Cerebellar cortex (tissue), 1 donor: Measurements from ENCODE around the gene OSBPL5.
A peak's percentile ranks its signal among the peaks of the same experiment; 100 is the strongest.

Experiments
- DNase-seq: peaks from one replicate; pipeline ENCODE4 v3.0.0-alpha.2; 2015; ENCODE audit warnings: low spot score

Gene OSBPL5

DNA sequence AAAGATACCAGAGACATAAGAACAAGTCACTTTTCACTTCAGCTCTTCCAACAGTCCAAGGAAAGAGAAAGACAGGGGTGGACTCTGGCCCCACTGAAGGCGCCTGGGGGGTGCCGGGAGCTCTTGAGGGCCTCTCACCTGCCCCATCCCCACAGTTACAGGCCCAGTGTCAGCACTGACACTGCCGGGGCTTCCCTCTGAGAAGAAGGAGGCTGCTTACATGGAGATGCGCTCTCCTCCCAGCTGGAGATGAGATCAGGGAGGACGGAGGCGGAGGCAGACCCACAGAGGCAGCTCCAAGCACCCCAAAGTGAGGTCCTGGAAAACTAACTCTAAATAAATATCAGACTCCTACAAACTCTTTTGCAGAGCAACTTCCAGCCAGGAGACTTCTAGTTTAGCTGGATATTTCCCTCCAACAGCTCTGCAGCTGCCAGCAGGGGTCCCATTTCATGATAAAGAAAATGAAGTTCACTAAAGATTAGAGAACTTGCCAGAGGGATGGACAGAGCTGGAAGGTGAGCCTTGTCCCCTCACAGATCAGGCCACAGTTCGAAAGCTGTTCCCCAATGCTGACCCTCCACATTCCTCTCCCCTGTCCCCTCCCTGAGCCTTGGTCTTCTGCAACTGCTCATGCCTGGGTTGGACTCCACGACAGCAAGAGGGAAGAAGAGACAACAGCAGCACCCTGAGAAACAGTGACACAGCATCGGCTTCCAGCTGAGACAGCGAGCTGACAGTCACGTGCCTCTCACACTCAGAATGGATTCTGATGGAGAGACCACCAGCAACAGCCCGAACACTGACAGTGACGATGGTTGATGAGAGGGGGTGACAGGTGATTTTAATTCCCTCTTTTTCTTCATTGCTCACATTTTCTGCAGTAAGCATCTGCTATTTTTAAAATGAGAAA is 113.7 kb downstream of the OSBPL5 start:
- no peak for DNase-seq

DNA sequence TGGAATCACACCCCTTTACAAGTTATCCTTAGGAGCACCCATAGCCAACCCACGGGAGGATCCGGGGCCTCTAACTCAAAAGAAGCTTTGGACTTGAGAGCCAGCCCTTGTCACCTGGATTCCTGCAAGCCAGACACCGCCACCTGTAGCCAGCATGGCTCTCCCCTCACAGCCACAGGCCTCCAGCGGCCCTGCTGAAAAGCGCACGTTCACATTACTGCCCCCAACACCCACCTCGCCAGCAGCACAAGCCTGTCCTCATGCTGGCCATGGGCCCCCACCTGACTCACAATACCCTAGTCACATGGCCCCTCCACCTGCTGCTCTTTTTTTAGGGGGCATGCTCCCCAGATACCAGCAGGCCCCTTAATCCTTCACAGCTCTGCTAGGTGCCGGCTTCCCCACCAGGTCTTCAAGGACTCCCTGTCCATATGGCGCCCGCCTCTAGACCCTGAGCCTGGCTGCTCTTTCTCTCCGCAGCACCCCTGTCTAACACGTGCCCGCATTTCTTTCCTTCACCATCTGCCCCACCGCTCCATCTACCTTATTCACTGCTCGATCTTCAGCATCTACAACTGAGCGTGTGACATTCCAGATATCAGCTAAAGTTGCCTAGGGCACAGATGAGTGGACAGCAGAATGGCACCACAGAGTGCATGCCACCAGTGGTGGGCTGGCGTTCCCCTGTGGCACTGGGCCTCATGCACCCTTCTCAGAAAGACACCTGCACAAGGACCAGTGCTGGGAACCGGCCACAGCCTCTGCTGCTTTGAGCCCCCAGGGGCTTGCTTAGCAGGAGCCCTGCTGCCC is 114.5 kb downstream of the OSBPL5 start:
- DNase-seq = no peak

GRCh38 chr11:3049430-3050243 is 115.5 kb downstream of the OSBPL5 start:
- no peak for DNase-seq

DNA sequence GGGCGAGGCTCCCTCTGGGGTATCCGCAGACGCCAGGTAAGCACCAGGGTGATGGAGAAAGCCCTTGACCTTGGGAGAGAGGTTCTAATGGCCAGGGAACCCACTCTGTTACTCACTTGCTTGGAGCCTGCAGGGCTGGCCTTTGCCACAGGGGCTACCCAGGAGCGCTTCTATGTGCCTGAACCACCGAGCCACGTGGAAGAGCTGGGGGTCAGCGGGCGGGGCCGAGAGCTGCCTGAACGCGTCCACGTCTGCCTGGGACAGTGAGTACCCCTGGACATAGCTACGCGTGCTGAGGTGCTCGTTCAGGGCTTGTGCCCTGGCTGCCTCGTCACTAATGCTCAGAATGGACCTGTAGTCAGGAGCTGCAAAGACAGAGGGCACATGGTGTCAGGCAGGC is 117.5 kb downstream of the OSBPL5 start:
- DNase-seq = no peak

GRCh38 chr11:3046641-3047040 is 118.5 kb downstream of the OSBPL5 start:
- DNase-seq = no peak

DNA sequence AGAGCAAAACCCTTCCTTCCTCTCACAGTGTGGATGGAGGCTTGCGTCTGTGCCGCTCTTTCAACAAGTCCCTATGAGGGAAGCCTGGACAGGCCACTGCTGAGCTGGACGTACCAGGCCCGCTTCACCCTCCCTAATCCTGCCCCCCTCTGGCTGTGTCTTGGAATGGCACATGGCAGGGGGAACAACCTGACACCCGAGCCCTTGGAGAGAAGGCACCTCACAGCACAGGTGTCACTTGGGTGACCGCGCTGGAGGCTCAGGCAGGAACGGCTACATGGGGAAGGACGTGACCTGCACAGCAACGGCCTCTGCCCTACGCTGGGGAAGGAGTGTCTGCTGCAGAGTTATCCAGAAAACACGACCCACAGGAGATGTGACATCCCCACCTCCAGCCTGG is 118.9 kb downstream of the OSBPL5 start:
- DNase-seq = no peak

GRCh38 chr11:3044915-3045314 is 120.2 kb downstream of the OSBPL5 start:
- no peak for DNase-seq

DNA sequence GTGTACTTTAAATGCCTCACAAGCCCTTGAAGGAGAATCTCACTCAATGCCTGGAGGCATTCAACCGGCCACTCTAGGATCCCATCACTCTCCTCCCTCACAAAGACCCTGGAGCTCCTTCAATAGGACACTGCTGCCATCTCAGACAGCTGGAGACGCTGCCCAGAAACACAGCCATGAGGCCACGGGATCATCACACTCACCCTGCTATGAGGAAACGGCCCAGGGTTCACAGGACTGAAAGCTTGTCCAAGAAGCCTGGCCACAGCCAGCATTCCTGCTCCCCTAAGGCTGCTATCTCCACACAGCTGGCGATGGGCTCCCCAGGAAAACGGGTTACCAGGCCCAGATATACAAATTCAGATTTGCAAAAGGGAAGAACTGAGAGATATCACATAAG is 121.1 kb downstream of the OSBPL5 start:
- DNase-seq = no peak

DNA sequence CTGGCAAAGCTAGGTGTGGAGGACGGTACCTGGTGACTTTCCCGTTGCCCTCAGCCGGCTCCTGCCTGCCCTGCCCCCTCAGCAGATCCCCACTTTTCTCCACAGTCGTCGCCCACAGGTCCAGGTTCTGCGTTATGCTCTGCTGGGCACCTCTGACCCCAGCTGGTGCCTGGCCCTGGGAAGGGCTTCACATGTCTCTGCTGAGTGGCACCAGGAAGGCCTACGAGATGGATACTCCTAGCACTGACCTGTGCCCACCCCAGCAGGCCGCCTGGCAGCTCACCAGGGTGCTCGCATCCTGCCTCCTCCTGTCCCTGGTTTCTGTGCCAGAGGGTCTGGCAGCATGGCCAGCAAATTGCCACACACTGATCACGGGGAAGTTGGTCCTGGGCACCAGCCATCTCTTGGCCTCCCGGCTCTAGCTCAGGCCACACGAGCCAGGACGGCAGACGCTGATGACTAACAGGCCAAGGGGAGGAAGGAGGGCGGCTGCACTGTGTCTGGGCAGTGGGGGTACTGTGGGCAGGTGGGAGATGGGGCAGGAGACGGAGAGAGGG is 121.7 kb downstream of the OSBPL5 start:
- peak; percentile 89 for DNase-seq

- peak; percentile 72 for DNase-seq
Observed at GRCh38 chr11:3042496-3043314, 122.4 kb downstream of the OSBPL5 start.

DNA sequence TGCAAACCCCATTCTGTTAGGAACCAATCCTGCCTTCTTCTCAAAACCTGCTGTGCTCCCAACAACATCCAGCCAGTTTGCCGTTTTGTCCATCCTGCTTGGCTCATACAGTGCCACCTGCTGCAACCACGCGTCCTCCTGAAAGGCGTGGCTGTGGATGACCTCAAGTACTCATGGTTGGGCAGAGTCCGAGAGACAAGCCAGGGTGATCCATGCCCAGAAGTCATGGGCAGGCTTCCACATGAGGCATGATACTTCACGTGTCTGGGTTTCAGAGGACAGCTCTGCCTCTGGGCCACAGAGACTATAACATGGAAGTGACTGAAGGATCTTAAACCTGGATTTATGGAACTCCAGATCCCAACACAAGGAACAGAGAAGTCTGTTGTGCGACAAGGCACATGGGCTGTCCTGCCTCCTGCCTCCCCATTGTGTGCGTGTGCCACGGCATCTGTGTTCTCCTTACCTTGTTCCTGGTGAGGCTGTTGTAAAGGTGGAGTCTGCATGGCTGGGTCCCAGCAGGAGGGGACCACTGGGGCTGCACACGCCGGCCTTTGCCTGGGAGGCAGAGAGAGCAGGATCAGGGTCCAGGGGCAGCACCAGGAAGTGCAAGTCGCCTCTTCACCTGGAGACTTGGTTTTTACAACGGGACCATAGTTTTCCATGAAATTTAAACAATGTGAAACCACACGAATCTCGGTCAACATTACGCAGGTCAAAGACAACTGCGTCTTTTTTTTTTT is 123.2 kb downstream of the OSBPL5 start:
- DNase-seq = no peak

- DNase-seq = no peak
Observed at GRCh38 chr11:3040881-3041280, 124.2 kb downstream of the OSBPL5 start.

DNA sequence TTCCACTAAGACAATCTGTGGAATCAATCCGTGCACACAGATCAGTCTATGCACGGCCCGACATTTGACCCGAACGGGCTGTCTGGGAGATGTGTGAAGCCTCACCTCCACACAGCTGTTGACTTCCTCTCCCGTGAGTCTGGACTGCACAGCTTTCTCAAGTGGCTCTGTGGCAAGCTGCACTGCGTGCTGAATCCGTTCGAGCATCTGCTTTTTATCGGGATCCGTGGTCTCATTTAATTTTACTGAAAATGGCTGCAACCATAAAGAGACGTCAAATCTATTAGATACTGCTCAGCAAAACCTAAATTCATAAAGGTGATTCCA is 127.2 kb downstream of the OSBPL5 start:
- no peak for DNase-seq
